ENCODE measurements around the gene CFAP100. TPM values are rescaled to one million over a fixed set of nuclear protein-coding genes. Genes with fewer than 3 reads are reported as not detected.

The CFAP100 gene
- total and polyA plus RNA-seq, 2 experiments from 2014 or later, result not detected

GRCh38 chr3:126445506-126445905 is 50.8 kb downstream of the CFAP100 start:
- no peaks in the 10 kb centered on the region for H4K20me1 ChIP-seq (ENCODE audit: insufficient read depth, poor library complexity, severe bottlenecking)
- H3K27ac ChIP-seq, result peak overlapping the region; percentile 28
- no peaks in the 10 kb centered on the region for H3K27me3 ChIP-seq
- H3K79me2 ChIP-seq, result no peaks in the 10 kb centered on the region
- no peaks in the 10 kb centered on the region for H3K9me2 ChIP-seq (replicated peaks; ENCODE audit: insufficient read depth)
- H3K36me3 ChIP-seq (replicated peaks; ENCODE audit: insufficient read depth, low read depth), result no peaks in the 10 kb centered on the region
- H3K4me3 ChIP-seq, result no peak overlapping the region
- H3K4me2 ChIP-seq, result peak overlapping the region; percentile 11
- H3K9me3 ChIP-seq (ENCODE audit: low read depth), result no peaks in the 10 kb centered on the region
- TF ChIP-seq EZH2phosphoT487 (IDR thresholded peaks at IDR 0.05; ENCODE audit: low read depth, severe bottlenecking, unreplicated experiment) (no peak), EZH2 (IDR thresholded peaks at IDR 0.05; ENCODE audit: borderline replicate concordance) (no peak), CTCF (IDR thresholded peaks at IDR 0.05; ENCODE audit: poor library complexity) (no peak)
- DNase-seq (ENCODE audit: low spot score), result no peak
- H2AFZ ChIP-seq, result no peak overlapping the region
- 77% methylated on average over 5 of the region's 5 CpGs for WGBS (ENCODE audit: low lambda C conversion rate, missing lambda C conversion rate)
- H3K4me1 ChIP-seq (ENCODE audit: insufficient read depth), result no peaks in the 10 kb centered on the region

- no peaks in the 10 kb centered on the region for H3K79me2 ChIP-seq
- H3K4me3 ChIP-seq, result no peak overlapping the region
- no peak overlapping the region for H3K4me2 ChIP-seq
- no peak overlapping the region for H3K27ac ChIP-seq
- no peaks in the 10 kb centered on the region for H4K20me1 ChIP-seq (ENCODE audit: insufficient read depth, poor library complexity, severe bottlenecking)
- no peak for TF ChIP-seq EZH2 (IDR thresholded peaks at IDR 0.05; ENCODE audit: borderline replicate concordance)
- TF ChIP-seq CTCF (IDR thresholded peaks at IDR 0.05; ENCODE audit: poor library complexity), result no peak
- no peak for TF ChIP-seq EZH2phosphoT487 (IDR thresholded peaks at IDR 0.05; ENCODE audit: low read depth, severe bottlenecking, unreplicated experiment)
- no peak overlapping the region for H2AFZ ChIP-seq
- no peaks in the 10 kb centered on the region for H3K9me3 ChIP-seq (ENCODE audit: low read depth)
- no peaks in the 10 kb centered on the region for H3K9me2 ChIP-seq (replicated peaks; ENCODE audit: insufficient read depth)
- 75% methylated on average over 8 of the region's 8 CpGs for WGBS (ENCODE audit: low lambda C conversion rate, missing lambda C conversion rate)
- DNase-seq (ENCODE audit: low spot score), result no peak
- H3K36me3 ChIP-seq (replicated peaks; ENCODE audit: insufficient read depth, low read depth), result no peaks in the 10 kb centered on the region
- no peaks in the 10 kb centered on the region for H3K4me1 ChIP-seq (ENCODE audit: insufficient read depth)
- H3K27me3 ChIP-seq, result no peaks in the 10 kb centered on the region
Measured at GRCh38 chr3:126446301-126446700, 51.6 kb downstream of the CFAP100 start.

- no peak overlapping the region for H3K4me3 ChIP-seq
- H3K4me1 ChIP-seq (ENCODE audit: insufficient read depth), result no peaks in the 10 kb centered on the region
- H3K9me3 ChIP-seq (ENCODE audit: low read depth), result no peaks in the 10 kb centered on the region
- 80% methylated on average over 2 of the region's 2 CpGs for WGBS (ENCODE audit: low lambda C conversion rate, missing lambda C conversion rate)
- H3K27me3 ChIP-seq, result no peaks in the 10 kb centered on the region
- no peak overlapping the region for H3K4me2 ChIP-seq
- no peaks in the 10 kb centered on the region for H4K20me1 ChIP-seq (ENCODE audit: insufficient read depth, poor library complexity, severe bottlenecking)
- TF ChIP-seq EZH2 (IDR thresholded peaks at IDR 0.05; ENCODE audit: borderline replicate concordance) (no peak), EZH2phosphoT487 (IDR thresholded peaks at IDR 0.05; ENCODE audit: low read depth, severe bottlenecking, unreplicated experiment) (no peak), CTCF (IDR thresholded peaks at IDR 0.05; ENCODE audit: poor library complexity) (no peak)
- H2AFZ ChIP-seq, result no peak overlapping the region
- H3K9me2 ChIP-seq (replicated peaks; ENCODE audit: insufficient read depth), result no peaks in the 10 kb centered on the region
- H3K79me2 ChIP-seq, result no peaks in the 10 kb centered on the region
- DNase-seq (ENCODE audit: low spot score), result no peak
- no peaks in the 10 kb centered on the region for H3K36me3 ChIP-seq (replicated peaks; ENCODE audit: insufficient read depth, low read depth)
- no peak overlapping the region for H3K27ac ChIP-seq
Measured at GRCh38 chr3:126446791-126447190, 52.1 kb downstream of the CFAP100 start.

All from hepatocyte (in vitro differentiated cells).